HG03095 (cell line): ENCODE data around the gene CNOT6.

Source experiments
- ATAC-seq: cut with Tn5 transposase; IDR thresholded peaks from one replicate; pipeline ENCODE4 v1.9.1; 2021; ENCODE audit warnings: moderate library complexity; ENCODE audit not compliant: unreplicated experiment

Gene CNOT6

GRCh38 chr5:180613814-180614188, 119.6 kb downstream of the CNOT6 start:
- ATAC-seq: no peak

- no peak for ATAC-seq
These were observed 124.3 kb downstream of the CNOT6 start for GRCh38 chr5:180618487-180618828.

DNA sequence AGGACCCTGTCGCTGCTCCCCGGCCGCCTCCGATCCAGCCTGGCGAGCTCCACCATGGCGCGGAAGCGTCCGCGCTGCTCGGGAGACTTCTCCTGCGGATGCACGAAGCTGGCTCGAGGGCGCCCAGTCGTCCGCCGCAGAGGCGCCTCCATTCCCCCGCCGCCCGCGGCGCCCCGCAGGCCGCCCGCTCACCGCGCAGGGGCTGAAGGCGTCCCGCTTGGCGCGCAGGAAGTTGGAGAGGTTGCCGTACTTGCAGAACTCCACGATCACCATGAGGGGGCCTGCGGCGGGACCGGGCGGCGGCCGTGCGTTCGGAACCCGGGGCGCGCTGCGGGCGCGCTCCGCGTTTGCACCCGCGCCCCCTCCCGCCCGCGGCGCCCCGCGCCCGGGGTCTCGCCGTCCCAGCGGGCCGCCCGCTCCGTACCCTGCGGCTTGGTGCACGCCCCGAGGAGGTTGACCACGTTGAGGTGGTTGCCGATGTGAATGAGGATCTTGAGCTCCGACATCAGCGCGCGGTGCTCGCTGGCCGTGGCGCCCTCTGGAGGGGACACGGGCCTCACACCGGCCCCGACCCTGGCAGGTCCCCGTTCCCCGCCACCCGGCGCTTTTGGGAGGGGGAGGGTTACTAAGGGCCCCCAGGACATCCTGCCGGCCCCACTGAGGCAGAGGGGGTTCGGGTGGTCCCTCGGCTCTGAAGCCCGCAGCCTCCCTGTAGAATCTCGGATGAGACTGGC, 124.8 kb downstream of the CNOT6 start:
- no peak for ATAC-seq

- no peak for ATAC-seq
These were observed 125.4 kb downstream of the CNOT6 start for GRCh38 chr5:180619563-180619915.

- no peak for ATAC-seq
These were observed 125.8 kb downstream of the CNOT6 start for GRCh38 chr5:180620014-180620413.

- no peak for ATAC-seq
These were observed 127.1 kb downstream of the CNOT6 start for GRCh38 chr5:180621311-180621710.

DNA sequence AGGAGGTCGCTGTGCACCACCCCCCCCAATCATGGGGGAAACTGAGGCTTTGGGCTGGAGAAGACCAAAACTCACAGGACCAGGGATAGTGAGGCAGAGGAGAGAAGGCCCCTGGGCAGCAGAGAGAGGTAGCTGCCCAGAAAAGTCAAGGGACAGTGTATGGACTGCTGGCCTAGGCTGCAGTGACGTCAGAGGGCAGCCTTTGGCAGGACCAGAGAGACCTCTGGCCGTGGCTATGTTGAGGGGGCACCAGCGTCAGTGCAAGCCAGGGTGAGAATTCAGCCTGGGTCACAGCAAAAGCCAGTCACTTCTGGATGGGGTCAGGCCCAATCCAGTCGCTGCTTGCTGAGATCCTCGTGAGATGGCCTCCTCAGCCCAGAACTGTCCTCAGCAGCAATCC, 128.7 kb downstream of the CNOT6 start:
- ATAC-seq: no peak

DNA sequence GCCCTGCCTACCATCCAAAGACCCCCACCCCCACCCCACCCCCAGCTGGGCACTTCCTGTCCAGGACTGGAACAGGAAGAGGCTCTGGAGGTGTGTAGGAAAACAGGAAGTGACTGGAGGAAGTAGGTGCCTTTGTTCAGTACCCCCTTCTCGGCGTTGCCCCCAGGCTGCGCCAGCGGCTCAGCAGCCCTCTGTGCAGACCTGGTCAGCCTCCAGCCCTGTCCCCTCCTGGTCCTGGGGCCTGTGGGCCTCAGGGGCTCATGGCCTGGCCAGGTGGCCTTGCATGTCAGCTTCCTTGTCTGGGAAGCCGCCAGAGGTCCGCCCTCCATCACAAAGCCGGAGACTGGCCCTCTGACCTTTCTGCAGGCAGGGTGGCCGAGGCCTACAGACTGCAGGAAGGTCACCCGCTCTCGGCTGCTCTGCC, 129.2 kb downstream of the CNOT6 start:
- no peak for ATAC-seq

DNA sequence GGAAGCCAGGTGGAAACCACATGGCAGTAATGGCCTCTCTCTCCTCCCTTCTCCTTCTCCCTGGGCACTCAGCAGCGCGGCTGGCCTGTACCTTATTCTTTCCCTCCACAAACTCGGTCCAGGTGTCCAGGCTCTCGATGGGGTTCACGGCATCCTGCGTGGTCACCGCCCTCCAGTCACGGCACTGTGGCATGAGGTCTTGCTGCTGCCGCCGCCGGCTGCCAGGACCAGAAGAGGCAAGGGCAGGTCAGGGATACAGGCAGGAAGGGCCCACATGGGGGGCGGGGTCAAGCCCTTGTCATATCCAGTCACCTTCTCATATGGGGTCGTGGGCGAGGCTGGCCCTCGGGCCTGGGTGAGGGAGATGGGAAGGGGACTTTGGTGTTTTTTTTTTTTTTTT, 129.7 kb downstream of the CNOT6 start:
- no peak for ATAC-seq

DNA sequence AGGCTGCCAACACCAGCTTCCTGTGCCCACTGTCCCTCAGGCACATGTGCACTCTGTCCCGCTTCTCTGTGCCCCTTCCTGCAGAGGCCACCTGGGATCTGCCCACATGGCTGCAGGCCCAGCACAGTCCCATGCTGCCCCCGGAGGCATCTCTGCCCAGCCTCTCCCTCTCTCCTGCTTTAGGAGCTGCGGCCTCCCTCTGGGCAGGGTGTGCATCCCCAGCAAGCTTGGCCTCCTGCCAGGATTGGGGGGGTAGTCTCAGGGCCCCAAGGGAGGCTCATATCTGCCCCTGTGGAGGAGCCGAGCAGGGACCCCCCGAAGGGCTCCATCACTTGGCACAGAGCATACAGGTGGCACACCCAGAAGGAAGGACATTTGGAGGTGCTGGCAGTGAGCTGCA, 130.4 kb downstream of the CNOT6 start:
- no peak for ATAC-seq

DNA sequence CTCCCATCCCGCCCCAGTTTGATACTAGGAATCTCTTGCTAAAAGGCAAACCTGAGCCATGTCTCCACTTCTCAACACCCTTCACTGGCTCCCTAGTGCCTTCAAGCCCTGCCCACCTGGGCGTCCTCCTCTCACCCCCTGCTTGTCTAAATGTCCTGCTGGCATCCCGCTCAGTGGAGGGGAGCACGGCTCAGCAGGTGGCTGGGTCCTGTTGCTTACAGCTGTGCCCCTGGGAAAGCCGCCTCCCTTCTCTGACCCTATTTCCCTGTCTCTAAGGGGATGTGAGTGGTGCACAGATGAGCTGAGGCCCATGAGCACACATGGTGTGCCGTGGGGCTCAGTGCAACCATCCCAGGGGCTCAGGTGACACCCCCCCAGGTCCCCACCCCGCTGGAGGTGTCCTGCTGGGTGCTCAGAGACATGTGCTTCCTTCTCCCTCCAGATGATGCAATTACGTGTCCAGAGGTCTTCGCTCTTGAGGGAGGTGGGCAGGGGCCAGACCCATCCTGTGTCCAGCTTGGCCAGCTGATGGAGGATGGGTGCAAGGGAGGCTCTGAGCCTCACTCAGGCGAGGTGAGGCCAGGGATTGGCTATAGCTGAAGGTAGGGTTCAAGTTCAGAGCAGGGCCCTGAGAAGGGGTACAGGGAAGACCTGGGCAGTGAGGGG, 131.1 kb downstream of the CNOT6 start:
- no peak for ATAC-seq

- ATAC-seq: no peak
These were observed 131.8 kb downstream of the CNOT6 start for GRCh38 chr5:180625791-180626660.

DNA sequence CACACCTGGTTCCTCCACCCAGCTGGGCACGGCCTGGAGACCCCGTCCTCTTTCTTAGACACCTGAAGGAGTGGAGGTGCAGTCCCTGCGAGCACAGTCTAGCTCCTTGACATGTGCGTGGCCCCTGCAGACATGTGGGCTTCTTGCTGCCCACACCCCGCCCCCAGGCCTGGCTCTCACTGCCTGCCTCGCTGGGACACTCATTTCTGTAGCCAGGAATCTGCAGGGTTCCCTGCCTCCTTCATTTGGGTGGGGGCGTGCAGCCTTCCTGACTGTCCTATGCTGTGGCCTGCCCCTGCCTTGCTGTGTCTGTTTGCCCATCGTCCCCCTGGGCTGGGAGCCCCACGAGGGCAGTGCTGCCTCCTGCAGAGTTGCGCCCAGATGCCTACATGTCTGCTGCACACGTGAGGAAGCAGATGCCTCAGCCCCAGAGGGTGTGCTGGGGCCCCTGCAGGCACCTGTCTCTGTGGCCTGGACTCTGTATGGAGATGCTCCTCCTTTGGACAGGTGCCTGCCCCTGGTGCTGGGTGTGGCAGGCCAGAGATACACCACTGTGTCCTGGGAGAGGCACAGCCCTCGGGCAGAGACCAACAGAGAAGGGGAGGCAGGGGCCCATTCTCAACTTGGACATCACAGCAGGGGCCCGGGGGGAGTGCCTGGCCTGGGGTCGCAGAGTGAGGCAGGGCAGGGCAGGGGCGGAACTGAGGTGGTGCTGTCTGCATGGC, 132.6 kb downstream of the CNOT6 start:
- no peak for ATAC-seq

DNA sequence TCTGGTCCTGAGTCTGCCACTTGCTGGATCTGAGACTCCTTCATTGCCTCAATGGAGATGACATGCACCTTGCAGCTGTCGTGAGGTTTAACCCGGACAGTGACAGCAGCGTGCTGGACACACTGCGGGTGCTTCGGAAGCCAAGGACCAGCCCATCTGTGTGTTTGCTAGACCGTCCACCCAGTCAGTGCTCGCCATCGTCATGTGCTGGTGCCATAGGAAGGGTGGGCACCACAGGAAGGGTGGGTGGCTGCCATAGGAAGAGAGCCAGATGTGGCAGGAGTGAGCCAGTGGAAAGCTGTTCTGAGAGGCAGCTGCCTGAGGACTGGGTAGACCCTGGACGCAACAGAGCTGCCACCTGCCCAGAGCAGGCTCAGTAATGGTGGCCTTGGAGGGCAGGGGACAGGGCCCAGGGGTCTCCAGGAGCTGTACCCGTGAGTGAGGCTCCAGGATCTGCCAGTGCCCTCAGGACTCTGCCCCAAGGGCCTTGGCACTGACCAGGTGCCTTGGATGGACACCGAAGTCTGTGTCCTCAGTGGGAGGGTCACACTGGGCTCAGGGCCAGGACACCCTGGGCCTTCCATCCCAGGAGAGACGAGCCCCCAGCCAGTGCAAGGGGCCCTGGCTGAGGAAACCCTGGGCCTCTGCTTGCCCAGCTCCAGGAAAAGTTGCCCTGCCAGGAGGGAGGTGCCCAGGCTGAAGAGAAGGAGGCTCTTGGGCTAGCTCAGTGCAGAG, 133.4 kb downstream of the CNOT6 start:
- ATAC-seq: no peak
